MCF 10A (cell line): ENCODE measurements around the gene OBI1. TPM values are rescaled to one million over a fixed set of nuclear protein-coding genes. Genes with fewer than 3 reads are reported as not detected.

ENCODE experiments used
- BruUV-seq: library from RNA; stranded (reverse); fragments of 400-500 nt; replicated peaks from 2 replicates; lab custom pipeline; 2021; lab: Mats Ljungman, UMichigan
- CTCF ChIA-PET: fragments of 300-600 bp; sonication (Branson Sonifier 250); formaldehyde crosslinking; extraction: SDS; loops from one replicate; lab custom pipeline; 2021; ENCODE audit warnings: antibody characterized with exemption, inconsistent platforms; lab: Yijun Ruan, JAX
- POLR2A ChIA-PET: fragments of 300-600, 350-650 bp; sonication (Branson Sonifier 250); formaldehyde crosslinking; extraction: SDS; loops from one replicate; lab custom pipeline; 2020; ENCODE audit warnings: antibody characterized with exemption, inconsistent platforms; lab: Yijun Ruan, JAX
- DNase-seq: peaks from one replicate; pipeline ENCODE4 v3.0.0-alpha.2; 2018; ENCODE audit not compliant: unreplicated experiment
- H3K27ac Mint-ChIP-seq: one replicate; pipeline ENCODE4 v1.8.0; 2022; ENCODE audit warnings: mild to moderate bottlenecking, low read depth, mixed read lengths; ENCODE audit not compliant: unreplicated experiment
- H3K27me3 Mint-ChIP-seq: one replicate; pipeline ENCODE4 v1.8.0; 2022; ENCODE audit warnings: mixed read lengths; ENCODE audit not compliant: insufficient read depth, unreplicated experiment
- H3K36me3 Mint-ChIP-seq: one replicate; pipeline ENCODE4 v1.8.0; 2022; ENCODE audit warnings: mild to moderate bottlenecking, moderate library complexity, mixed read lengths; ENCODE audit not compliant: insufficient read depth, unreplicated experiment
- H3K4me1 Mint-ChIP-seq: one replicate; pipeline ENCODE4 v1.8.0; 2022; ENCODE audit warnings: mixed read lengths; ENCODE audit not compliant: insufficient read depth, unreplicated experiment
- H3K4me3 Mint-ChIP-seq: one replicate; pipeline ENCODE4 v1.8.0; 2022; ENCODE audit warnings: mild to moderate bottlenecking, moderate library complexity, mixed read lengths; ENCODE audit not compliant: unreplicated experiment
- H3K9me3 Mint-ChIP-seq: one replicate; pipeline ENCODE4 v1.8.0; 2022; ENCODE audit warnings: mixed read lengths; ENCODE audit not compliant: unreplicated experiment
- intact Hi-C: fragments of 100-400 bp; cut with micrococcal nuclease; formaldehyde crosslinking; loops from 2 replicates; pipeline ENCODE4 v1.14.1; 2022
- total RNA-seq: library from RNA; stranded (reverse); gene quantifications from 2 replicates; pipeline ENCODE4 v1.2.3, GENCODE V29; 2022
- TF ChIP-seq, protein P1 (sequence below): fragments of 200-600 bp; IDR thresholded peaks from one replicate; pipeline ENCODE4 v1.8.0; 2022; ENCODE audit warnings: antibody characterized with exemption, mild to moderate bottlenecking; ENCODE audit not compliant: unreplicated experiment

Gene OBI1
- total RNA-seq, 1 experiment from 2014 or later, result 9.3 TPM

DNA sequence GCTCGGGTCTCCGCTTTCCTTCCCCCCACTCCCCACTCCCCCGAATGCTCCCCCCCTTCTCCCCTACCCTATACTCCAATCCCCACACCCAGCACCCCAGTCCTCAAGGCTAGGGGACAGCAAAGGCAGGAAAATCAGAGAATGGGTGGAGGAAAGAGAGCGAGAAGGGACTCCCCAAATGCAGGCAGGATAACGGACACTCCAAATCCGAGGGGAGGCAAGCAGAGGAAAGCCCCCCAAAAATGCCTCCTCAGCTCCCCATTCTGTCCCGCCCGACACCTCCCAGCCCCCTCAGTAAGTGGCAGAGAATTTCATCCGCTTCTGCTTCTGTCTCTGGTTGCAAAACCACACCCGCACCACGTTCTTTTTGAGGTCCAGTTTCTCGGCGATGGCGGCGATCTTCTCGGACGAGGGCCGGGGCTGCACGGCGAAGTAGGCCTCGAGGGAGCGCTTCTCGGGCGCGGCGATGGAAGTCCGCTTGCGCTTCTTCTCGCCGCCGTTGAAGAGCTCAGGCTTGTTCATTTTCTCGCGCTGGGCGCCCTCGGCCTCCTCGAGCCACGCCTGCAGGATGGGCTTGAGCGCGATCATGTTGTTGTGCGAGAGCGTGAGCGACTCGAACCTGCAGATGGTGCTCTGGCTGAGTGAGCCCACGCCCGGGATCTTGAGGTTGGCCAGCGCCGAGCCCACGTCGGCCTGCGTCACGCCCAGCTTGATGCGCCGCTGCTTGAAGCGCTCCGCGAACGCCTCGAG, 57.7 kb downstream of the OBI1 start:
- DNase-seq, result no peak
- Mint-ChIP-seq H3K4me1 (no peaks in the 10 kb centered on the region), H3K9me3 (no peaks in the 10 kb centered on the region), H3K27ac (no peak overlapping the region), H3K27me3 (peaks cover 85% of the 10 kb centered on the region), H3K36me3 (no peaks in the 10 kb centered on the region), H3K4me3 (no peak overlapping the region)
- no TSS peak for BruUV-seq
- intact Hi-C loops, result no loop called here
- ChIA-PET CTCF (interaction anchor here (0.6 kb wide), 1 partner anchor 28 kb away, joined by 3 read pairs; no protein-coding TSS in a partner anchor), POLR2A (no interaction called here)
- TF ChIP-seq, protein P1, sequence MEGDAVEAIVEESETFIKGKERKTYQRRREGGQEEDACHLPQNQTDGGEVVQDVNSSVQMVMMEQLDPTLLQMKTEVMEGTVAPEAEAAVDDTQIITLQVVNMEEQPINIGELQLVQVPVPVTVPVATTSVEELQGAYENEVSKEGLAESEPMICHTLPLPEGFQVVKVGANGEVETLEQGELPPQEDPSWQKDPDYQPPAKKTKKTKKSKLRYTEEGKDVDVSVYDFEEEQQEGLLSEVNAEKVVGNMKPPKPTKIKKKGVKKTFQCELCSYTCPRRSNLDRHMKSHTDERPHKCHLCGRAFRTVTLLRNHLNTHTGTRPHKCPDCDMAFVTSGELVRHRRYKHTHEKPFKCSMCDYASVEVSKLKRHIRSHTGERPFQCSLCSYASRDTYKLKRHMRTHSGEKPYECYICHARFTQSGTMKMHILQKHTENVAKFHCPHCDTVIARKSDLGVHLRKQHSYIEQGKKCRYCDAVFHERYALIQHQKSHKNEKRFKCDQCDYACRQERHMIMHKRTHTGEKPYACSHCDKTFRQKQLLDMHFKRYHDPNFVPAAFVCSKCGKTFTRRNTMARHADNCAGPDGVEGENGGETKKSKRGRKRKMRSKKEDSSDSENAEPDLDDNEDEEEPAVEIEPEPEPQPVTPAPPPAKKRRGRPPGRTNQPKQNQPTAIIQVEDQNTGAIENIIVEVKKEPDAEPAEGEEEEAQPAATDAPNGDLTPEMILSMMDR, result no peak

DNA sequence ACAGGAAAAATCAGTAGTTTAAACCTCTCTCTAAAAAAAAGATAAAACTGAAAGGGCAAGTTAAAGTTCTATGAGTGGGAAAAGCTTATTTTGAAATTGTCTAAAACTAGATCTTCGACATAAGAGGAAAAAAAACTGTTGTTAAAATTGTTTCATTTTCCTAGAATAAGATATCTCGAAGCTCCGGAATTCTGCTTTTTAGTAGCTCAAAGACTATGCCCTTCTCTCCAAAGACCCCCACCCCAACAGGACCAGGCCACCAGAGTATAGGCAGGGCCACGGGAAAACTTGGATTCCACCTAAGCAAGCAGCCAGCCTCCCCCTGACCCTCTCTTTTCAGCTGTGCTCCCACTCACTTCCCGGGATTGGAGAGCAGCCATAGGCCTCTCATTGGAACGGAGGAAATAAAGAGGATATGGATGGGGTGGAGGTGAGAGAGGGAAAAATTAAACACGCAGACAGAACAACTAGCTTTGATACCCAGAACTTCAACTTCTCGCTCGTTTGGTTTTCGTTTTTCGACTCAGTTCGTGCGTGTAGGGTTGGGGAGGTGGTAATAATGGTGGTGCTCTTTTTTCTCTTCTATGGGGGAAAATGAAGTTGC, 58.6 kb downstream of the OBI1 start:
- Mint-ChIP-seq H3K36me3 (no peaks in the 10 kb centered on the region), H3K27me3 (peaks cover 76% of the 10 kb centered on the region), H3K27ac (no peak overlapping the region), H3K4me3 (no peak overlapping the region), H3K9me3 (no peaks in the 10 kb centered on the region), H3K4me1 (no peaks in the 10 kb centered on the region)
- intact Hi-C loops, result no loop called here
- no peak for DNase-seq
- TF ChIP-seq, protein P1, result no peak
- ChIA-PET CTCF (no interaction called here), POLR2A (interaction anchor here (0.6 kb wide), 1 partner anchor 434 kb away, joined by 3 read pairs; no protein-coding TSS in a partner anchor)
- no TSS peak for BruUV-seq

DNA sequence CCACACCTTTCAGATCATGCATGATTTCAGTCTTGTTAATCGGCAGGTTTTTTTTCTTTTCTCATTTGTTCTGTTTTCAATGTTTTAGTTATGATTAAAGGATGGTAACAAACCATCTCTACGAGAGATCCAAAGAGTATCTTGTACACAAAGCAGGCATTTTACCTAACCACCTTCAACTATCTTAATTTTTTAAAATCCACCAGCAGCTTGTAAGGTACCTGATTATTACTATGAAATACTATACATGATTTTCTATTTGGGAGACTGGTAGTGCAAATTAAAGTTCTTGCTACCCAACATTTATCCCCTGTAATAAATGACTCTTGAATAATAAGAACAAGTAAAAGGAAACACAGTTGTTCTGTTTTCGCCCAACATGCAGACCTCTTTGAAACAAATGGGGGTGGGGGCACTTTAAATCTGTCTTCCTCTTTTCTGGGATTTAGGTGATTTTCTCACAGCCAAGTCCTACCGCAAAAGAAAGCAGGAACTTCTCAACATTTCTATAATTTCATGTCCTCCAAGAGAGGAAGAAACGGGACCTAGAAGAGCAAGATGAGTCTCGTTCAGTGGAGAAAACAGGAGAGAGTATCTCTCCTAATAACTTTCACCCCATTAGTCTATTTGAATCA, 59.2 kb downstream of the OBI1 start:
- CTCF ChIA-PET, result no interaction called here
- H3K36me3 Mint-ChIP-seq, result no peaks in the 10 kb centered on the region

More for the DNA sequence above, 59.2 kb downstream of the OBI1 start:
- no peaks in the 10 kb centered on the region for H3K4me1 Mint-ChIP-seq
- no peak overlapping the region for H3K27ac Mint-ChIP-seq
- intact Hi-C loops, result no loop called here
- POLR2A ChIA-PET, result interaction anchor here (0.6 kb wide), 1 partner anchor 433 kb away, joined by 3 read pairs; no protein-coding TSS in a partner anchor
- H3K4me3 Mint-ChIP-seq, result no peak overlapping the region
- BruUV-seq, result no TSS peak
- H3K27me3 Mint-ChIP-seq, result peaks cover 74% of the 10 kb centered on the region
- no peaks in the 10 kb centered on the region for H3K9me3 Mint-ChIP-seq
- TF ChIP-seq, protein P1, result no peak
- no peak for DNase-seq
